Lung (tissue), 12 donors: ENCODE measurements around the gene JPH2. TPM values are rescaled to one million over a fixed set of nuclear protein-coding genes. Genes with fewer than 3 reads are reported as not detected.

ENCODE experiments used
- ATAC-seq: fragments of 200-7000 bp; cut with Tn5 transposase; one replicate; pipeline ENCODE4 v1.9.1; 2020; ENCODE audit warnings: moderate number of reproducible peaks; ENCODE audit not compliant: insufficient read depth, low FRiP score
- DNase-seq, 3 donors: peaks; one replicate each; pipeline ENCODE4 v3.0.0-alpha.2; 2013 to 2017
- H3K27ac ChIP-seq, 2 donors: one replicate each; pipeline ENCODE4 v1.5.1; 2013; ENCODE audit warnings: mild to moderate bottlenecking in 2 of 2, moderate library complexity in 2 of 2, control low read depth in 1 of 2, inconsistent platforms in 1 of 2, low read depth in 1 of 2, low read length in 1 of 2
- H3K27me3 ChIP-seq, 3 donors: one replicate each; pipeline ENCODE4 v1.5.1; 2013; ENCODE audit warnings: low read length in 2 of 3; ENCODE audit not compliant: control insufficient read depth in 3 of 3, insufficient read depth in 3 of 3
- H3K36me3 ChIP-seq, 4 donors: one replicate each; pipeline ENCODE4 v1.5.1; 2013; ENCODE audit warnings: low read length in 4 of 4, mild to moderate bottlenecking in 1 of 4, moderate library complexity in 1 of 4; ENCODE audit not compliant: control insufficient read depth in 4 of 4, insufficient read depth in 4 of 4
- H3K4me1 ChIP-seq, 5 donors: one replicate each; pipeline ENCODE4 v1.5.1; 2013; ENCODE audit warnings: low read length in 5 of 5, mild to moderate bottlenecking in 2 of 5, moderate library complexity in 1 of 5; ENCODE audit not compliant: control insufficient read depth in 5 of 5, insufficient read depth in 5 of 5
- H3K4me3 ChIP-seq: one replicate; pipeline ENCODE4 v1.5.1; 2013; ENCODE audit warnings: mild to moderate bottlenecking, control low read depth, moderate library complexity
- H3K9ac ChIP-seq, 2 donors: one replicate each; pipeline ENCODE4 v1.5.1; 2013; ENCODE audit warnings: low read length in 2 of 2, control low read depth in 1 of 2; ENCODE audit not compliant: insufficient read depth in 1 of 2
- H3K9me3 ChIP-seq, 4 donors: one replicate each; pipeline ENCODE4 v1.5.1; 2013; ENCODE audit warnings: low read length in 3 of 4, mild to moderate bottlenecking in 1 of 4, moderate library complexity in 1 of 4; ENCODE audit not compliant: control insufficient read depth in 4 of 4, insufficient read depth in 3 of 4
- CTCF ChIP-seq: IDR thresholded peaks from 2 replicates; pipeline ENCODE4 v1.5.1; 2012; ENCODE audit warnings: mild to moderate bottlenecking; ENCODE audit errors: control extremely low read depth, extremely low read depth
- WGBS, 2 donors: extraction: QIAGEN DNeasy Blood & Tissue Kit; methylation state at CpG; one replicate each; pipeline ENCODE4 v1.1.7; 2013; 5-methylcytosine and 5-hydroxymethylcytosine counted together
- polyA plus RNA-seq, 2 donors: library from polyadenylated mRNA; stranded (reverse); fragments of 200-250 nt; gene quantifications; one replicate each; pipeline ENCODE4 v1.2.1, GENCODE V29; 2013
- total RNA-seq, 2 donors: library from RNA; depleted of rRNA in 1 of 2; stranded (reverse); fragments of >200 nt in 1 of 2; gene quantifications; one replicate each; pipeline ENCODE4 v1.2.1, GENCODE V29; 2014 to 2021
- donor health status: control.
- donor health status: control.
- donor health status: Bipolar disorder and iron deficiency.
- donor health status: healthy.
- donor health status: DM: yes; HTN: yes; CAD: no.

Gene JPH2
- total and polyA plus RNA-seq, 4 donors: 2.5 to 9.2 (median 2.7) TPM

DNA sequence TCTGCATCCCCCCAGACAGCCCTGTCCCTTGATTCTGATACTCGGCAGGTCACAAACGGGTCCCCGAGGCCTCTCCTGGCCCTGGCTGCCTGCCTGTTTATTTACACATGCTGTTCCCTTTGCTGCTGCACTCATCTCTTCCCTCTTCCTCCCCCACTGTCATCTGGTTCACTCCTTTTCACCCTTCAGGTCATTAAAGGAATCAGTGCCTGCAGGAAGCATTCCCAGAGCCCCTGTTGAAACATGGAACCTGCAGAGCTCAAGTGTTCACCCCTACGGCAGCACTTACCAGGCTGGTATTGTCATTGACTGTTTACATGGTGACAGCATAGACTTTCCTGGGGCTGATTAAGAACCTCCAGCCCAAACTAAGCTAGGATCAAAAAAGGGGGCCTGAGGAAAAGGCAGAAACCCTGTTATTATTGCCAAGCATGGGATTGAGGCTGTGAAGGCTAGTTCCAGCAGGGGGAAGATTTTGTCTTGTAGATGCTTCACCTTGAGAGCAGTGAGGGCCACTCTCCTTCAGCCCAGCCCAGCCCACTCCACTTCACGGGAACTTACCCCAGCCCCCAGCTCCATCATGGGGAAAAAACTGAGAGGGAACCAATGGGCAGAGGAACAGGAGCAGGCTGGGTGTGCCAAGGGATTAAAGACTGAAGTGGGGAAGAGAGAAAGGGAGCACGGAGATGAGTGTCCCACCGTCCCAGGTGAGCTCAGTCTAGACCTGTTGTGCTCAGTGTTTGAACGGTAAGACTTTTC is 73.2 kb downstream of the JPH2 start:
- H3K4me1 ChIP-seq: no peaks in the 10 kb centered on the region
- no peak overlapping the region for H3K27ac ChIP-seq
- no peaks in the 10 kb centered on the region for H3K36me3 ChIP-seq
- peaks cover 0 to 4% (median 0%) of the 10 kb centered on the region in 4 donors for H3K9me3 ChIP-seq
- H3K9ac ChIP-seq: no peak overlapping the region
- WGBS, 2 donors: 66 to 72% methylated on average over 8 of the region's 8 CpGs
- DNase-seq (no peak), ATAC-seq (no peak)
- H3K27me3 ChIP-seq: peaks cover 0 to 17% (median 8%) of the 10 kb centered on the region in 3 donors
- no peak for TF ChIP-seq CTCF
- H3K4me3 ChIP-seq: no peak overlapping the region

GRCh38 chr20:44112889-44113617 is 73.9 kb downstream of the JPH2 start:
- ATAC-seq (no peak), DNase-seq (no peak)
- Histone ChIP-seq H3K9me3 (peaks cover 0 to 4% (median 1%) of the 10 kb centered on the region in 4 donors), H3K4me3 (no peak overlapping the region), H3K36me3 (no peaks in the 10 kb centered on the region), H3K27ac (no peak overlapping the region), H3K27me3 (peaks cover 0 to 17% (median 8%) of the 10 kb centered on the region in 3 donors), H3K9ac (no peak overlapping the region), H3K4me1 (no peaks in the 10 kb centered on the region)
- TF ChIP-seq CTCF: no peak
- 76 to 83% methylated on average over 7 of the region's 7 CpGs for WGBS, 2 donors

DNA sequence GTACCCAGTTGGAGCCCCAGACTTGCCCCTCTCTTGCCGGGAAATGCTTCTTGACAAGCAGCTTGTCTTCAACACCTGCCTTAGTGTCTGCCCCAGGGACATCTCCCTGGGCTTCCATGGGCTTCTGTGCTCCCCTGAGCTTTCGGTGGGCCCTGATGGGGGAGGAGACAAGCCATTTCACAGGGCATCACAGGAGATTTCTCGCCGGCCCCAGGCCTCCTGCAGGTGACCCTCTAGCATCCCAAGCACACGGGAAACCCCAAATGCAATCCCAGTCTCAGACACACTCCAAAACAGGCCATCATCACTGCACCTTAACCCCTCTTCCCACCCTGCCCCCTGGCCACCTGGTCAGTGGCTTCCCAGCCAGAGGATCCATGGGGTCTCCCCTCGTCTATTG is 74.5 kb downstream of the JPH2 start:
- peaks cover 0 to 8% (median 3%) of the 10 kb centered on the region in 4 donors for H3K9me3 ChIP-seq
- ATAC-seq (no peak), DNase-seq (no peak)
- peaks cover 0 to 17% (median 8%) of the 10 kb centered on the region in 3 donors for H3K27me3 ChIP-seq
- no peak overlapping the region for H3K4me3 ChIP-seq
- H3K4me1 ChIP-seq: no peaks in the 10 kb centered on the region
- 86 to 93% methylated on average over 6 of the region's 6 CpGs for WGBS, 2 donors
- H3K27ac ChIP-seq: no peak overlapping the region
- no peaks in the 10 kb centered on the region for H3K36me3 ChIP-seq
- no peak for TF ChIP-seq CTCF
- no peak overlapping the region for H3K9ac ChIP-seq
